Lung (tissue), 16 donors: ENCODE measurements around the gene OR6S1. TPM values are rescaled to one million over a fixed set of nuclear protein-coding genes. Genes with fewer than 3 reads are reported as not detected.

Experiments
- ATAC-seq: fragments of 200-7000 bp; cut with Tn5 transposase; one replicate; pipeline ENCODE4 v1.9.1; 2020; ENCODE audit warnings: moderate number of reproducible peaks; ENCODE audit not compliant: insufficient read depth, low FRiP score
- DNase-seq, 3 donors: peaks; one replicate each; pipeline ENCODE4 v3.0.0-alpha.2; 2013 to 2017
- H3K27ac ChIP-seq, 2 donors: one replicate each; pipeline ENCODE4 v1.5.1; 2013; ENCODE audit warnings: mild to moderate bottlenecking in 2 of 2, moderate library complexity in 2 of 2, control low read depth in 1 of 2, inconsistent platforms in 1 of 2, low read depth in 1 of 2, low read length in 1 of 2
- H3K27me3 ChIP-seq, 3 donors: one replicate each; pipeline ENCODE4 v1.5.1; 2013; ENCODE audit warnings: low read length in 2 of 3; ENCODE audit not compliant: control insufficient read depth in 3 of 3, insufficient read depth in 3 of 3
- H3K36me3 ChIP-seq, 4 donors: one replicate each; pipeline ENCODE4 v1.5.1; 2013; ENCODE audit warnings: low read length in 4 of 4, mild to moderate bottlenecking in 1 of 4, moderate library complexity in 1 of 4; ENCODE audit not compliant: control insufficient read depth in 4 of 4, insufficient read depth in 4 of 4
- H3K4me1 ChIP-seq, 5 donors: one replicate each; pipeline ENCODE4 v1.5.1; 2013; ENCODE audit warnings: low read length in 5 of 5, mild to moderate bottlenecking in 2 of 5, moderate library complexity in 1 of 5; ENCODE audit not compliant: control insufficient read depth in 5 of 5, insufficient read depth in 5 of 5
- H3K4me3 ChIP-seq: one replicate; pipeline ENCODE4 v1.5.1; 2013; ENCODE audit warnings: mild to moderate bottlenecking, control low read depth, moderate library complexity
- H3K9ac ChIP-seq, 2 donors: one replicate each; pipeline ENCODE4 v1.5.1; 2013; ENCODE audit warnings: low read length in 2 of 2, control low read depth in 1 of 2; ENCODE audit not compliant: insufficient read depth in 1 of 2
- H3K9me3 ChIP-seq, 4 donors: one replicate each; pipeline ENCODE4 v1.5.1; 2013; ENCODE audit warnings: low read length in 3 of 4, mild to moderate bottlenecking in 1 of 4, moderate library complexity in 1 of 4; ENCODE audit not compliant: control insufficient read depth in 4 of 4, insufficient read depth in 3 of 4
- WGBS, 2 donors: extraction: QIAGEN DNeasy Blood & Tissue Kit; methylation state at CpG; one replicate each; pipeline ENCODE4 v1.1.7; 2013; 5-methylcytosine and 5-hydroxymethylcytosine counted together
- long read RNA-seq, 5 donors: transcript quantifications; one replicate each; lab custom pipeline, GENCODE V29; 2026
- polyA plus RNA-seq, 2 donors: library from polyadenylated mRNA; stranded (reverse); fragments of 200-250 nt; gene quantifications; one replicate each; pipeline ENCODE4 v1.2.1, GENCODE V29; 2013
- total RNA-seq, 2 donors: library from RNA; depleted of rRNA in 1 of 2; stranded (reverse); fragments of >200 nt in 1 of 2; gene quantifications; one replicate each; pipeline ENCODE4 v1.2.1, GENCODE V29; 2014 to 2021
- TF ChIP-seq, protein P1 (sequence below): IDR thresholded peaks from 2 replicates; pipeline ENCODE4 v1.5.1; 2012; ENCODE audit warnings: mild to moderate bottlenecking; ENCODE audit errors: control extremely low read depth, extremely low read depth
- donor health status: control.
- donor health status: control.
- donor health status: Bipolar disorder and iron deficiency.
- donor health status: healthy.
- donor health status: DM: yes; HTN: yes; CAD: no.

The OR6S1 gene, protein sequence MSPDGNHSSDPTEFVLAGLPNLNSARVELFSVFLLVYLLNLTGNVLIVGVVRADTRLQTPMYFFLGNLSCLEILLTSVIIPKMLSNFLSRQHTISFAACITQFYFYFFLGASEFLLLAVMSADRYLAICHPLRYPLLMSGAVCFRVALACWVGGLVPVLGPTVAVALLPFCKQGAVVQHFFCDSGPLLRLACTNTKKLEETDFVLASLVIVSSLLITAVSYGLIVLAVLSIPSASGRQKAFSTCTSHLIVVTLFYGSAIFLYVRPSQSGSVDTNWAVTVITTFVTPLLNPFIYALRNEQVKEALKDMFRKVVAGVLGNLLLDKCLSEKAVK
- not detected for total RNA-seq
- not detected for polyA plus RNA-seq
- long read RNA-seq, donor 1, result 0 reads
- long read RNA-seq, donor 2, result 0 reads
- long read RNA-seq, donor 3, result 0 reads
- long read RNA-seq, donor 4, result 0 reads
- long read RNA-seq, donor 5, result 0 reads

DNA sequence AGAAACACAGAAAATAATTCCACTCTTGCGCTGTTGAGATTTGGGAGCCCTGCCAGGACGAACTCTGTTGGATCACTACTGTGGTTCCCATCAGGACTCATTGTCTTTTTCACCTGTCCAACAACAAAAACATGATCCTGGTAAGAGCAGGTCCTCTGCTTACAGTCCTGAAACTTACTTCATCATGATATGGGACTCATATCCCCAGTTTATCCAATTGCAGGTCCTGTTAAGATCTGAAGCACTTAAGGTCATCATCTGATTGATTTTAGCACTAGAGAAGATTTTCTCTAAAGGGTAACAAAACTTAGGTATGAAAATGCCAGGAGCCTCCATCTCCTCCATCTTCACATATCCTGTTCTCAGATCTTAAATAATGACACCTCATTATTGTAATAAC, at the start of gene OR6S1:
Gene OR6S1 (minus strand): TSS at position 101 of the 400 bp plus-strand sequence. CDS start 0 bp downstream, at position 101.
- peaks cover 0 to under 1% (median 0%) of the 10 kb centered on the region in 4 donors for H3K9me3 ChIP-seq
- no peaks in the 10 kb centered on the region for H3K36me3 ChIP-seq
- H3K27ac ChIP-seq, result no peak within 1 kb of the TSS
- no peak within 1 kb of the TSS for H3K9ac ChIP-seq
- no peak within 1 kb of the TSS for H3K4me3 ChIP-seq
- no peaks in the 10 kb centered on the region for H3K4me1 ChIP-seq
- 84 to 98% methylated on average over 2 of the region's 2 CpGs for WGBS, 2 donors
- peaks cover 0 to 12% (median 5%) of the 10 kb centered on the region in 3 donors for H3K27me3 ChIP-seq
- ATAC-seq (no peak), DNase-seq (no peak)
- TF ChIP-seq, protein P1, sequence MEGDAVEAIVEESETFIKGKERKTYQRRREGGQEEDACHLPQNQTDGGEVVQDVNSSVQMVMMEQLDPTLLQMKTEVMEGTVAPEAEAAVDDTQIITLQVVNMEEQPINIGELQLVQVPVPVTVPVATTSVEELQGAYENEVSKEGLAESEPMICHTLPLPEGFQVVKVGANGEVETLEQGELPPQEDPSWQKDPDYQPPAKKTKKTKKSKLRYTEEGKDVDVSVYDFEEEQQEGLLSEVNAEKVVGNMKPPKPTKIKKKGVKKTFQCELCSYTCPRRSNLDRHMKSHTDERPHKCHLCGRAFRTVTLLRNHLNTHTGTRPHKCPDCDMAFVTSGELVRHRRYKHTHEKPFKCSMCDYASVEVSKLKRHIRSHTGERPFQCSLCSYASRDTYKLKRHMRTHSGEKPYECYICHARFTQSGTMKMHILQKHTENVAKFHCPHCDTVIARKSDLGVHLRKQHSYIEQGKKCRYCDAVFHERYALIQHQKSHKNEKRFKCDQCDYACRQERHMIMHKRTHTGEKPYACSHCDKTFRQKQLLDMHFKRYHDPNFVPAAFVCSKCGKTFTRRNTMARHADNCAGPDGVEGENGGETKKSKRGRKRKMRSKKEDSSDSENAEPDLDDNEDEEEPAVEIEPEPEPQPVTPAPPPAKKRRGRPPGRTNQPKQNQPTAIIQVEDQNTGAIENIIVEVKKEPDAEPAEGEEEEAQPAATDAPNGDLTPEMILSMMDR, result no peak

DNA sequence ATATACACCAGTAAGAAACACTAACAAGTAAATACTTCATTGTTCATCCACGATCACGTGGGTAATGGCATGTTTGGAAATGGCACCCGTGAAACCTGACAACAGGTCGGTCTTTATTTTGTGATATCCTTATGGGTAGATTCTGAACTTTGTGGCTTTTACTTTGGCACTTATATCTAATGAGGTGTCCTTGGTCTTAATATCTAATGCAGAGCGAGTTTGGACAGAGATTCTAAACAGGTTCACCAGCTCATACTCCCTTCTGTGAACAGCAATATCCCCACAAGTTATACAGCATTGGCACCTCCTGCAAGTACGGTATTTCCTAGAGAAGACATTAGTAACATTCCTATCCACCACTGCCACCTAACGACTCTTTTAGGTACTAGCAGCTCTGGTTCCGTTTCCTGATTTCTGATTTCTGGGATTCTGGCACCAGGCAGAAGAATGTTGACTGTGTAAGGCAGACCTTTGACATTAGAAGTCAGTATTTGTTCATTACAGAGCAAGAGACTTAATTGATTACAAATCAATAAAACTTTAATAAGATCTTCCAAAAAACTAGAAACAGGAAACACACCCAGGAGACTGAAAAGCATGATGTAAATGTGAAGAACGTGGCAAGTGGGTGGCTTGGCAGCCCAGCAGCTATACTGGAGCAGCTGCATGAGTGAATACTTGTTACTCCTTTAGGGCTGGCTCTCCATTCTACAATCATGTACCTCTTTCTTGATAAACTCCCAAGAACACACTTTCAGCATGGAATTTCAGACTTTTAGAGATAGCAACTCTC, 49.6 kb upstream of the OR6S1 start:
- DNase-seq, result peak; percentile 60 to 87 (median 84)
- TF ChIP-seq, protein P1, result peak; percentile 90
- H3K4me3 ChIP-seq, result no peak overlapping the region
- H3K36me3 ChIP-seq, result peaks cover 0 to 7% (median 1%) of the 10 kb centered on the region in 4 donors
- H3K9me3 ChIP-seq, result no peaks in the 10 kb centered on the region
- no peak overlapping the region for H3K27ac ChIP-seq
- H3K9ac ChIP-seq, result no peak overlapping the region
- peak; percentile 84 for ATAC-seq
- peaks cover 0 to 9% (median 3%) of the 10 kb centered on the region in 5 donors for H3K4me1 ChIP-seq
- H3K27me3 ChIP-seq, result no peaks in the 10 kb centered on the region
- WGBS, 2 donors, result 24 to 32% methylated on average over 9 of the region's 9 CpGs

DNA sequence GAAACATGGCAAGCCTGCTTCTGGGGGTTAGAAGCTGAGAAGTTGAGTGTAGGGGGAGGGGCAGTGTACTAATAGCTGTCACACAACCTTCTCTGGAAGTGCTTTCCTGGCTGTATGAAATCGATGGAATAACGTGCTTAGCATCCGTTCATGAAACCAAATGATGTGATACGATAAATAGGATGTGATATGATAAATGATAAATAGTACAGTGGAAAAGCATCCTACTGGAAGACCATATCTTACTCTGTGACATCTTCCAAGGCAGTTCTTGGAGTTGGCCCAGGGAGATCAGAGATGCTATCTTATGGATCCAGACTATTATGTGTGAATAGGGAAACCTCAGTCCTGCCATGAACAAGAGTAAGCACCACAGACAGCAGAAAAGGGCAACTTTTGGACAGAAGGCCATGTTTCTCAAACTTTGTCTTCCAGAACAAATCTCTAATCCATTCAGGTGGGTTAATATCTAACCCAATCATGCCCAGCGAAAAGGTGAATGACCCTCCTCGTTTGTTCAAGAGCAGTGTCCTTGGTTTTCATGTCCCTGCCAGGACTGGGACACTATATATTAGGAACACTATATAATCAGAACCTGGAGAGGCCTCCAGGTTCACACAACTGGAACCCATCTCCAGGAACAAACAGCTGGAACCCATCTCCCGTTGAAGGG, 46.8 kb upstream of the OR6S1 start, which contains the start of gene ANG:
Gene ANG (plus strand): TSS at position 598 of the 673 bp plus-strand sequence. CDS start 4,801 bp downstream, outside the sequence.
- Histone ChIP-seq H3K36me3 (no peaks in the 10 kb centered on the region), H3K4me1 (peaks cover 0 to 22% (median 3%) of the 10 kb centered on the region in 5 donors), H3K9me3 (no peaks in the 10 kb centered on the region), H3K27ac (no peak within 1 kb of the TSS), H3K9ac (no peak within 1 kb of the TSS), H3K4me3 (no peak within 1 kb of the TSS), H3K27me3 (no peaks in the 10 kb centered on the region)
- 75 to 83% methylated on average over 7 of the region's 7 CpGs for WGBS, 2 donors
- ATAC-seq (no peak), DNase-seq (no peak)
- TF ChIP-seq, protein P1, result no peak
